GM18858 (cell line): Measurements from ENCODE around the gene RAB31.

ENCODE experiments used
- ATAC-seq: cut with Tn5 transposase; IDR thresholded peaks from one replicate; pipeline ENCODE4 v1.9.1; 2021; ENCODE audit not compliant: unreplicated experiment

Gene RAB31

GRCh38 chr18:9817286-9817685, 109.2 kb downstream of the RAB31 start:
- no peak for ATAC-seq

GRCh38 chr18:9817725-9818422, 109.8 kb downstream of the RAB31 start:
- no peak for ATAC-seq

DNA sequence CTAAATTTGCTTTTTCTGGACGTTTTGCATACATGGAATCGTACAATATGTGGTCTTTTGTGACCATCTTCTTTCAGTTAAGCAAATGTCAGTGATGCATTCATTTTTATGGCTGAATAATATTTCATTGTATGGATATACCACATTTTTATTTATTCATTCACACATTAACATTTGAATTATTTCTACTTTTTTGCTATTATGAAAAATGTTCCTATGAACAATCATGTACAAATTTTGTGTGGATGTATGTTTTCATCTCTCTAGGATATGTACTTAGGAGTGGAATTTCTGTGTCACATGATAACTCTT, 110.3 kb downstream of the RAB31 start:
- no peak for ATAC-seq

GRCh38 chr18:9820127-9820526, 112.0 kb downstream of the RAB31 start:
- no peak for ATAC-seq

DNA sequence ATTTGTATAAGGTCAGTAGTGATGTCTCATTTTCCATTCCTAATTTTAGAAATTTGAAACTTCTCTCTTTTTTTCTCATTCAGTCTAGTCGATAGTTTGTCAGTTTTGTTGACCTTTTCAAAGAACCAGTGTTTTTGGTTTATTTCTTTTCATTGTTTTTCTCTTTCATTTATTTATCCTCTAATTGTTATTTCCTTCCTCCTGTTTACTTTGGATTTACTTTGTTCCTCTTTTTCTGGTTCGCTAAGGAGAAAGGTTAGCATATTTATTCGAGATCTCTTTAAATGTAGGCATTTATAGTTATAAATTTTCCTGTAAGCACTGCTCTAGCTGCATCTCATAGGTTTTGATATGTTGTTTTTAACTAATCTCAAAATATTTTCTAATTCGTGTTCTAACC, 112.6 kb downstream of the RAB31 start:
- ATAC-seq, result no peak

DNA sequence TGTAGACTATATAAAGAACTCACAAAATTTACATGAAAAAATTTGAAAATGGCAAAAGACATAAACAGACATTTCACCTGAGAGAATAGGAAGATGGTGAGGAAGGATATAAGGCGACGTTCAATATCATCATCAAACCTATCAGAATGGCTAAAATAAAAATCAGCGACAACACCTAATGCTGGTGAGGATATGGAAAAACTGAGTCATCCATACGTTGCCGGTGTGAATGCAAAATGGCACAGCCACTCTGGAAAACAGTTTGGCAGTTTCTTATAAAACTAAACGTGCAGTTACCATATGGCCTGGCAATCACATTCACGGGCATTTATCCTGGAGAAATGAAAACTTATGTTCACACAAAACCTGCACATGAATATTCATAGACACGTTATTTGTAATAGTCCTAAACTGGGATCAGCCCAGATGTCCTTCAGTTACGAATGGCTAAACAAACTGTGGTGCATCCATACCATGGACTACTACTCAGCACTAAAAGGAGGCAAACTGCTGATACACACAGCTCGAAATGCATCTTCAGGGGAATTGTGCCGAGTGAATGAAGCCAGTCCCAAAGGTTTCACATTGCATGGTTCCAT, 114.6 kb downstream of the RAB31 start:
- no peak for ATAC-seq

DNA sequence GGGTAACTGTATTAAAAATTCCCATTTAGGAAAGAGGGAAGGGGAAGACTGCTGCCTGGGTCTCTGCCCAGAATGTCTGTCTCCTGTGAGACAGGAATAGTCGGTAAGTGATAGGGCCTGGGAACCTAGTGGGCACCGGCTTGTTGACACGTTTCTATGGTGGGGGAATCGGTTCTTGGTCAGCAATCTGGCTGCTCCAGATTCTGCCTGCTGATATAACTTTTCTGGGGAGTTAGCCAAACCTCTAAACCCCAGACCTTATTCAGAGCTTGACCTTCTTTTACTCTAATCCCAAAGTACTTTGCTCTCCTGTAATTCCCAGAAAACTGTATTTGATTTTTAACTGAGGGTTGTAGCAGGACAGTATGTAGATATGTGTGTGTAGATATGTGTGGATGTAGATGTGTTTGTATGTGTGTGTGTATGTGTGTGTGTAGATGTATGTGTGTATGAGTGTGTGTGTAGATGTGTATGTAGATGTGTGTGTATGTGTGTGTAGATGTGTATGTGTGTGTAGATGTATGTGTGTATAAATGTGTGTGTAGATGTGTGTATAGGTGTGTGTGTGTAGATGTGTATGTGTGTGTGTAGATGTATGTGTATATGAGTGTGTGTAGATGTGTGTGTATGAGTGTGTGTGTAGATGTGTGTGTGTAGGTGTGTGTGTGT, 115.8 kb downstream of the RAB31 start:
- no peak for ATAC-seq

DNA sequence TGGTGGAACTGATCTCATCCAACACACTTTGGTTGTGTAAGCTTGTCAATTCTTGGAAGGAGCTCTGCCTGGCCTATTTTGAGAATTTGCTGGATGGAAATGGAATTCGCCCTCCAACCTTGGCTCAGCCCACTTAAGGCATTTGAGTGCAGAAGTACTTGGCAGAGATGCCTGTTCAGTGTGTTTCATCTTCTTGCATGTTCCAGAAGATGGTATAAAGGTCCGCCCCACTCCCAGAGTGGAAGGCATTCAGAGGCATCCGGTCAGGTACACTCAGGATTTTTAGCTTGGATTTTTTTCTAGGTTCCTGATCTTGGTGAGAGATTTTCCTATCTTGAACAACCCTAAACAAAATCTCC, 116.4 kb downstream of the RAB31 start:
- no peak for ATAC-seq

- ATAC-seq, result no peak
Measured at GRCh38 chr18:9824952-9825371, 116.9 kb downstream of the RAB31 start.

- ATAC-seq, result no peak
Measured at GRCh38 chr18:9825571-9826073, 117.5 kb downstream of the RAB31 start.

DNA sequence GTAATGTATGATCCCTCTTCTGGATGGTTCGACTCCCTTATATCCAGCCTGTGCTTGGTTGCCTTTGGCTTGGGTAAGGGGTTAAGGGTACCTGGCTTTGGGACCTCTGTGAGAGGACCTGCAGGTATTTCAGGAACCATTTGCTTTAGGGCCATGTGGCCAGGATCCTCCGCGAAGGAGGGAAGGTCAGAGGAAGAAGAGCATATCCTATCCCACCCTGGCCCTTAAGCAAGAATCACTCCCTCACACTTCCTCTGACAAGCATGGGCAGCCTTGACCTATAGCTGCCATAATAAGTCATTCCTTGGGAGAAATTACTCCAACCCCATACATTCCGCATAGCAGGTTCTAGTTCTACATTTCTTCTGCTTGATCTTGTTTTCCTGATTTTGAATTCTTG, 118.6 kb downstream of the RAB31 start:
- ATAC-seq, result no peak

DNA sequence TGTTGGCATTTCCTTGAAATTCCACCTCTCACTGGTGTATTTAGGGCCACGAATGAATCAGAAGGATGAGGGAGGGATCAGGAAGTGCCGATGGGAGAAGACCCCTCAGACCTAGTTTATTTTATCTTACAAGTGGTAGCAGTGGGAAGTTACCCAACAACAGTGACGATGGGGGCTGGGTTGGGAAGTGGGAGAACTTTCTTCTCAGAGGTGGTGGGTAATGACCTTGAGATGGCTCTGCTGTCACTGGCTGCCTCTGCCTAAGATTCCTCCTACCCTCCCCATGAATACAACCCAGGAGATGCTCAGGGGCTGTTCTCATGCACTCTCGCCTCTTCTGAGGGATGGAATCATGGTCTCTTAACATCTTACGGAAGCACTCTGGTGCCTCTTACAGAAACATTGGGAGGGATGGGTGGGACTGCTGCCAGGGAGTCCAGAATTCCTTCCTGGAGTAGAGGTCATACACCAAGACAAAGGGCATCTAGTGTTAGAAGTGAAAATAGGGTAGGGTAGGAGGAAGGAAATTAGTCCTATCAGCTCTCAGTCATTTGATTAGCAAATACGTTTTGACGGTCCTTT, 119.2 kb downstream of the RAB31 start:
- no peak for ATAC-seq

GRCh38 chr18:9827793-9828505, 119.8 kb downstream of the RAB31 start:
- no peak for ATAC-seq

DNA sequence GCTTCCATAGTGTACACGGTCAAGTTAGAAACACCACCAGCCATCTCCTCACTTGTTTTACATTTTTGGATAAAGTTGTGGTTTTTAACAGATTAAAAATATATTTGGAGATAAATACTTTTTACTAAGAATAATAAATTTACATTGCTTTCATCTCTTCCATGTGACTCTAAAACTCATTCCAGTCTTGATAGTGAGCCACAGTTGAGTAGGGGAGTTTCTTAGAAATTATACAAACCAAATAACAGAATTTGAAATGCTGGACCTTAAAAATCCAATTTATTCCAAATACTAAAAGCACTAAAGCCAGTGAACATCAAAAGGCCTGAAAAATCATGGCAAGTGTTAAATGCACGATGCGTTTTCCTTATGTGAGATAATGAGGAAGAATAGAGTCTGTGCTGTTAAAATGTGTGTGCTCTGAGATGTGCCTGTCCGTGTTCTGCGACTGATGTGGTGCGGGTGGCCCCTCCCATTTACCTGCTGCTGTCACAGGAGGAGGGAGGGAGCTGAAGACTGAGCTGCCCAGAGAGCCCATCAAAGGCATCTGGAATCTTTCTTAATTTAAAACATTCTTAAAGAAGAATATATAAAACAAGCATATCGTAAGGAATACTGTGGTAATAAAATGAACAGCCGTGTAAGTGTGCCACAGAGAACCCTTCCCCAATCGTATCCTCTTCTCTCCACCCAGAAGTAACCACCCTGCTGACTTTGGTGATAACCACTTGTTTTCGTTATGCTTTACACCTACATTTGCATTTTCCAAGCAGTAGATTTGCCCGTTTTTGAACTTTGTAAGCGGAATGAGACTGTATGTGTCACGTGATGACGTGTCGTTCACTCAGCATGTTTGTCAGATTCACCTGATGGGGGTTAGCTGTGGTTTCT, 120.7 kb downstream of the RAB31 start:
- no peak for ATAC-seq

DNA sequence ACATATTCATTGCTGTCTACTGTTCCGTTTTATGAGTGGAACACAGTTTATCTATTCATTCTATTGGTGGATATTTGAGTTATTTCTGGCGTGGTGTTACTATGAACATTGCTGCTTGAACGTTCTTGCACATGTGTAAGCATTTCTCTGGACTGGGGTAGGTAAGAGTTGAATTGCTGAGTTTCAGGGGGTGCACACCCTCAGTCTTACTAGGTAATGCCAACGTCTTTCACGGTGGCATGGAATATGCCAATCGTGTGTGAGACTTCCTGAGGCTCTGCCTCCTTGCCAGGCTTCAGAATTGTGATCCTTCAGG, 121.3 kb downstream of the RAB31 start:
- ATAC-seq, result no peak

DNA sequence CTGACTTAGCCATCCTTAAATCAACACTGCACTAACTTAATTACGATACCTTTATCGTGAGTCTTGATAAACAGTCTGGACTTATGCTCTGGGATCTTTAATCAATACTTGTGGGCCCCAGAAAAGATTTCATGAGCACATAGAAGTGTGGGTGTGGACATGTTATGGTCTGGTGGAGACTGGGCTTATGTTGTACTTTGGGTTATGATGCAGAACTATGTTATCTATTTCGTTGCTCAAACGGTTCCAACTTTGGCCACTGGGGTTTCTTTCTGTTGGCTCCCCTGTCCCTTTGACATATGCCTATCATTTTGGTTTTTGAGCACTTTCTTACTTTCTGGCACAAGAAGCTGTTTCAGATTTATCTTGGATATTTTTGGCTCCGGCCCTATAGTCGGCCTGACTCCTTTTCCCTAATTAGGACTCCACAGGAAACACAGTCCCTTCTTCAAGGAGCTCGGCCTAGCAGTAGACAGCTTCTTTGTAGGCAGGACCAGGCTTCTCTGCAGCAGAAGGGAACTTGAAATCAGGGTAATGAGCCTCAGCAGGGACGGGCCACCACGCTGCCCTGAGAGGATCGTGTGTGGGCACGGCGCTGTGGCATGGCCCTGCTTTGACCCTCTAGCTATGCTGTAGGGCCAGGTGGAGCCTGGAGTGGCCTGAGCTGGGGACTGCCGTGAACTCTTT, 123.1 kb downstream of the RAB31 start:
- no peak for ATAC-seq

DNA sequence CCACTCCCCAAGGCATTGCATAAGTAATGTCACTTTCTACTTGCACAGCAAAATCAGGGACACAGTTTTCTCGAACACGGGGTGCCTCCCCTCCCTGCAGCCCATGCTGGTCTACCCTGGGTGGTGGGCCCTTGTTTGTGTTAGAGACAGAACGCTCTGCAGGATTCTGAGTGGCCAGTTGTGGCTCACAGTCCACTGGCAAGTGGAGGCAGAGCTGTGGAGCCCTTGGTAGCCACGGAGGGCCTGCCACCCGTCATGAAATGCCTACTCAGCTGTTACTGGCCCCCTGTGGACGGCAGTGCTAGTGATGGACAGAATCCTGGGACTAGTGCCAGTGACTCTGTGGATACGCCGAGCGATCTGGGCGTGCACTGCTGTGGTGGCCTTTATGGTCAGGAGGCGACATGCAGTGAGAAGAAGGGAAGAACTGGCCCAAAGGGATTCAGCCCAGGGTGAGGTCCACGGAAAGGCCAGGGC, 123.7 kb downstream of the RAB31 start:
- ATAC-seq, result no peak

DNA sequence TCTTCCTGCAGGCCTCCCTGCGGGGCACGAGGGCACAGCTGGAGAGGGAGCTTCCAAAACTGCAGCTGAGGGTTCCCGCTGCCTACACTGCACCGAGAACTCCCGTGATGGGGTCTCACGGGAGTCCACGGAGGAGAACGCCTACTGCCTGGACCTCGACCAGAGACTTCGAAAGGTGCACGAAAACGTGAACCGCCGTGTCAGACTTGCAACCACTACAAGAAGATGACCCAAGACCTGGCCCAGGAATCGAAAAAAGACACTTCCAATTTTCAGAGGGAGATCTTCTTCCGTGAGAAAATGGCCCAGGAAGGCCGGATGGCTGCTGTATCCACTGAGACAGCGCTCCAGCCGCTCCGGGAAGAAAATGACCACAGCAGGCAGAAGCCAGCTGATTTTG, 124.8 kb downstream of the RAB31 start:
- ATAC-seq, result no peak

DNA sequence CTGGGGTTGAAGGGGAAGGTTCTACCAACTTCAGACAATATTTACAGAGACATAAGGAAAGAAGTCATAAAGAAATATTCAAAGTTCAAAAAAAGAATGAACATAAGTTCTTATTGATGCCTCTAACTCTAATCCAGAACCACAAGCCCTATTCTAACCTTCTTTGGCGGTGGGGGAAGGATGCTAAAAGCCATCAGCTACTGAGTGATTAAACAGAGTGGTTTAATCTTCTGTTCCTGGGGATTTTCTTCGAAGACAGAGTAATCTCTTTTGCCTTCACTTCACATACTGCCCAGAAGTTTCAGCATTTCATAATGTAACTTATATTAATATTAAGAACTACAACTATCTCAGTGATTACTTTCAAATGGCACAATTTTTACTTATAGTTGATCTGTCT, 126.5 kb downstream of the RAB31 start:
- no peak for ATAC-seq
